MM.1S (cell line): ENCODE results near the gene DDX4.

Experiments used
- DNase-seq: peaks from one replicate; pipeline ENCODE4 v3.0.0-alpha.2; 2015
- H2AFZ ChIP-seq: fragments of 300-600 bp; sonication (generic); 2 replicates; pipeline ENCODE4 v1.6.0; 2016; ENCODE audit warnings: antibody characterized with exemption, low read length
- H3F3A ChIP-seq: fragments of 300-600 bp; sonication (generic); 2 replicates; pipeline ENCODE4 v1.6.1; 2016; ENCODE audit warnings: mild to moderate bottlenecking, antibody characterized with exemption, low read length, moderate library complexity, mixed read lengths; ENCODE audit not compliant: insufficient read depth
- H3K27ac ChIP-seq: fragments of 300-600 bp; sonication (generic); 2 replicates; pipeline ENCODE4 v1.5.1; 2016; ENCODE audit warnings: mild to moderate bottlenecking, low read length
- H3K27me3 ChIP-seq: fragments of 300-600 bp; sonication (generic); replicated peaks from 2 replicates; pipeline ENCODE4 v1.6.0; 2016; ENCODE audit warnings: low read length; ENCODE audit not compliant: insufficient read depth
- H3K36me3 ChIP-seq: fragments of 300-600 bp; sonication (generic); replicated peaks from 2 replicates; pipeline ENCODE4 v1.6.1; 2016; ENCODE audit warnings: mild to moderate bottlenecking, low read length, mixed read lengths; ENCODE audit not compliant: insufficient read depth
- H3K4me1 ChIP-seq: fragments of 300-600 bp; sonication (generic); 2 replicates; pipeline ENCODE4 v1.6.1; 2016; ENCODE audit warnings: low read length, mixed read lengths
- H3K4me2 ChIP-seq: fragments of 300-600 bp; sonication (generic); 2 replicates; pipeline ENCODE4 v1.6.0; 2016; ENCODE audit warnings: low read depth, low read length
- H3K4me3 ChIP-seq: fragments of 300-600 bp; sonication (generic); 2 replicates; pipeline ENCODE4 v1.5.1; 2016; ENCODE audit warnings: low read length, mixed read lengths
- H3K79me2 ChIP-seq: fragments of 300-600 bp; sonication (generic); 2 replicates; pipeline ENCODE4 v1.6.1; 2016; ENCODE audit warnings: mixed run types, low read length, mixed read lengths
- H3K9ac ChIP-seq: fragments of 300-600 bp; sonication (generic); 2 replicates; pipeline ENCODE4 v1.6.1; 2016; ENCODE audit warnings: low read length, mixed read lengths
- H3K9me2 ChIP-seq: fragments of 300-600 bp; sonication (generic); replicated peaks from 2 replicates; pipeline ENCODE4 v1.6.1; 2016; ENCODE audit warnings: mild to moderate bottlenecking, low read length, mixed read lengths; ENCODE audit not compliant: insufficient read depth
- H3K9me3 ChIP-seq: fragments of 300-600 bp; sonication (generic); replicated peaks from 2 replicates; pipeline ENCODE4 v1.6.1; 2016; ENCODE audit warnings: mild to moderate bottlenecking, low read length, mixed read lengths; ENCODE audit not compliant: insufficient read depth
- H4K20me1 ChIP-seq: fragments of 300-600 bp; sonication (generic); 2 replicates; pipeline ENCODE4 v1.6.1; 2016; ENCODE audit warnings: mild to moderate bottlenecking, low read length, moderate library complexity, mixed read lengths; ENCODE audit not compliant: insufficient read depth
- CTCF ChIP-seq: fragments of 300-600 bp; sonication (generic); IDR thresholded peaks from 2 replicates; pipeline ENCODE4 v1.5.1; 2016; ENCODE audit warnings: antibody characterized with exemption, low read length, mixed read lengths
- EZH2 ChIP-seq: fragments of 300-600 bp; sonication (generic); optimal IDR thresholded peaks from 2 replicates; pipeline ENCODE3; 2017; ENCODE audit warnings: low read depth, mild to moderate bottlenecking, antibody characterized with exemption, low read length, mixed read lengths
- EZH2phosphoT487 ChIP-seq: fragments of 300-600 bp; sonication (generic); IDR thresholded peaks from 2 replicates; pipeline ENCODE4 v1.6.1; 2018; ENCODE audit warnings: antibody characterized with exemption, low read length

The DDX4 gene

GRCh38 chr5:55865831-55866230 lies 128.0 kb downstream of the DDX4 start:
- no peak for DNase-seq
- no peak overlapping the region for H3K9ac ChIP-seq
- no peaks in the 10 kb centered on the region for H3K4me1 ChIP-seq
- no peaks in the 10 kb centered on the region for H4K20me1 ChIP-seq
- no peaks in the 10 kb centered on the region for H3F3A ChIP-seq
- no peak overlapping the region for H3K27ac ChIP-seq
- no peak overlapping the region for H2AFZ ChIP-seq
- H3K9me3 ChIP-seq, result no peaks in the 10 kb centered on the region
- no peak overlapping the region for H3K4me2 ChIP-seq
- no peak overlapping the region for H3K4me3 ChIP-seq
- no peaks in the 10 kb centered on the region for H3K79me2 ChIP-seq
- no peak for TF ChIP-seq CTCF
- no peak for TF ChIP-seq EZH2phosphoT487
- no peak for TF ChIP-seq EZH2
- no peaks in the 10 kb centered on the region for H3K27me3 ChIP-seq
- H3K36me3 ChIP-seq, result no peaks in the 10 kb centered on the region
- no peaks in the 10 kb centered on the region for H3K9me2 ChIP-seq

DNA sequence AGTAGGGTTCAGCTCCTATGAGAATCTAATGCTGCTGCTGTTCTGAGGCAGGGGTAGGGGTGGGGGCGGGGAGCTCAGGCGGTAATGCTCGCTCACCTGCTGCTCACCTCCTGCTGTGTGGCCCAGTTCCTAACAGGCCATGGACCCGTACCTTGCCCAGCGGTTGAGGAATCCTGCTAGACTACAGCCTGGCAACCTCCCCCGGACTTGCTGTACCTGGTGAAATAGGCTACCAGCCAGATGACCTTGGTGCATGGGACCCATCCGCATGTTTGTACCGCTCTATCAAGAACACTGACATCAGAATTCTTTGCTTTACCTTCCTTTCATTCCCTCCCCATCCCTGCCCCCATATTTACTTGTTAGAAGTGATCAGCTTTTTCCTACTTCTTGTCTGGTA lies 128.6 kb downstream of the DDX4 start:
- Histone ChIP-seq H3K4me1 (no peaks in the 10 kb centered on the region), H3K4me3 (no peak overlapping the region), H3K36me3 (no peaks in the 10 kb centered on the region), H3K9me3 (no peaks in the 10 kb centered on the region), H3K9me2 (no peaks in the 10 kb centered on the region), H3K27me3 (no peaks in the 10 kb centered on the region), H3F3A (no peaks in the 10 kb centered on the region), H2AFZ (no peak overlapping the region), H3K9ac (no peak overlapping the region), H3K79me2 (no peaks in the 10 kb centered on the region), H3K4me2 (no peak overlapping the region), H4K20me1 (no peaks in the 10 kb centered on the region), H3K27ac (no peak overlapping the region)
- no peak for TF ChIP-seq EZH2phosphoT487
- TF ChIP-seq EZH2, result no peak
- no peak for TF ChIP-seq CTCF
- no peak for DNase-seq
